H1 (cell line): Measurements from ENCODE around the gene SERPINA12. TPM values are rescaled to one million over a fixed set of nuclear protein-coding genes. Genes with fewer than 3 reads are reported as not detected.

Source experiments
- CTCF ChIA-PET: fragments of 300-600 bp; sonication (Branson Sonifier 250); formaldehyde crosslinking; loops from one replicate; lab custom pipeline; 2021; ENCODE audit not compliant: partially characterized antibody; lab: Charles Lee
- POLR2A ChIA-PET: fragments of 300-600 bp; sonication (Branson Sonifier 250); formaldehyde crosslinking; loops from one replicate; lab custom pipeline; 2021; ENCODE audit warnings: inconsistent platforms; ENCODE audit not compliant: partially characterized antibody; lab: Charles Lee
- DNase-seq, 2 experiments: peaks; one replicate each; pipeline versions ENCODE4 v3.0.0 to v3.0.0-alpha.2; 2010 to 2022; ENCODE audit warnings: low spot score in 2 of 2, low read depth in 1 of 2, mixed read lengths in 1 of 2
- FAIRE-seq: peaks from 2 replicates; lab custom pipeline; 2011; peaks lifted over from hg19 to GRCh38; lab: Jason Lieb, UNC
- H2AFZ ChIP-seq: 2 replicates; pipeline ENCODE4 v1.8.1; 2012; ENCODE audit warnings: low read length, inconsistent platforms
- H2AK5ac ChIP-seq: 2 replicates; pipeline ENCODE4 v1.6.1; 2013; ENCODE audit warnings: low read depth, low read length
- H2BK120ac ChIP-seq: replicated peaks from 2 replicates; pipeline ENCODE3; 2013; ENCODE audit warnings: low read depth, low read length, inconsistent platforms
- H2BK12ac ChIP-seq: 2 replicates; pipeline ENCODE4 v1.6.1; 2013; ENCODE audit warnings: low read depth, low read length
- H2BK15ac ChIP-seq: 2 replicates; pipeline ENCODE4 v1.6.1; 2013; ENCODE audit warnings: low read length
- H2BK20ac ChIP-seq: 2 replicates; pipeline ENCODE4 v1.6.1; 2013; ENCODE audit warnings: low read length
- H2BK5ac ChIP-seq: 2 replicates; pipeline ENCODE4 v1.6.1; 2013; ENCODE audit warnings: low read depth, low read length
- H3K14ac ChIP-seq: 2 replicates; pipeline ENCODE4 v1.6.1; 2013; ENCODE audit warnings: inconsistent platforms; ENCODE audit not compliant: insufficient read length
- H3K18ac ChIP-seq: 2 replicates; pipeline ENCODE4 v1.6.1; 2013; ENCODE audit warnings: low read length; ENCODE audit errors: extremely low read depth
- H3K23ac ChIP-seq: 2 replicates; pipeline ENCODE4 v1.6.1; 2013; ENCODE audit warnings: inconsistent platforms; ENCODE audit not compliant: insufficient read length
- H3K23me2 ChIP-seq: 2 replicates; pipeline ENCODE4 v1.6.1; 2013; ENCODE audit warnings: low read depth, low read length
- H3K27ac ChIP-seq: 2 replicates; pipeline ENCODE4 v1.6.1; 2011; ENCODE audit warnings: low read depth, low read length, inconsistent platforms
- H3K27me3 ChIP-seq, 4 experiments: replicated peaks in 1 of 4; 1 replicate in 1 of 4; 2 replicates in 3 of 4; pipeline versions ENCODE4 v1.6.1 to v1.8.1; 2011 to 2013; ENCODE audit warnings: low read length in 3 of 4, mild to moderate bottlenecking in 3 of 4, inconsistent platforms in 2 of 4, mixed read lengths in 2 of 4, moderate library complexity in 1 of 4; ENCODE audit not compliant: control insufficient read depth in 3 of 4, insufficient read depth in 3 of 4; ENCODE audit errors: extremely low read depth in 1 of 4
- H3K36me3 ChIP-seq, 4 experiments: 2 replicates each; pipeline versions ENCODE4 v1.6.1 to v1.8.1; 2011 to 2013; ENCODE audit warnings: mild to moderate bottlenecking in 4 of 4, low read length in 3 of 4, moderate library complexity in 2 of 4, control low read depth in 1 of 4, inconsistent platforms in 1 of 4; ENCODE audit not compliant: insufficient read depth in 4 of 4, control insufficient read depth in 2 of 4
- H3K4ac ChIP-seq: replicated peaks from 2 replicates; pipeline ENCODE3; 2013; ENCODE audit warnings: low read length, low read depth, mixed read lengths, inconsistent platforms; ENCODE audit not compliant: insufficient read length
- H3K4me1 ChIP-seq, 4 experiments: replicated peaks in 1 of 4; 1 replicate in 1 of 4; 2 replicates in 3 of 4; pipeline versions ENCODE4 v1.6.1 to v1.8.1; 2011 to 2013; ENCODE audit warnings: low read length in 3 of 4, inconsistent platforms in 2 of 4, mixed read lengths in 1 of 4; ENCODE audit not compliant: insufficient read depth in 4 of 4, control insufficient read depth in 3 of 4
- H3K4me2 ChIP-seq, 2 experiments: 2 replicates each; pipeline versions ENCODE4 v1.6.1 to v1.8.1; 2011 to 2013; ENCODE audit warnings: low read depth in 2 of 2, low read length in 2 of 2, control low read depth in 1 of 2, inconsistent platforms in 1 of 2, mild to moderate bottlenecking in 1 of 2; ENCODE audit not compliant: insufficient read depth in 1 of 2
- H3K4me3 ChIP-seq, 4 experiments: fragments of 200-600, 300-600 bp in 1 of 4; sonication (generic), shearing (Covaris generic), sonication (Bioruptor Twin) in 1 of 4; 2 replicates each; pipeline versions ENCODE4 v1.5.1 to v1.8.1; 2011 to 2016; ENCODE audit warnings: low read length in 4 of 4, low read depth in 3 of 4, control low read depth in 2 of 4, inconsistent platforms in 2 of 4, mild to moderate bottlenecking in 2 of 4, mixed read lengths in 1 of 4, moderate library complexity in 1 of 4; ENCODE audit not compliant: insufficient read depth in 2 of 4; ENCODE audit errors: extremely low read depth in 1 of 4
- H3K56ac ChIP-seq: replicated peaks from 2 replicates; pipeline ENCODE3; 2013; ENCODE audit warnings: low read depth, mild to moderate bottlenecking, mixed read lengths, low read length, inconsistent platforms; ENCODE audit not compliant: insufficient read length
- H3K79me1 ChIP-seq: 2 replicates; pipeline ENCODE4 v1.6.1; 2013; ENCODE audit warnings: low read depth, low read length, control low read depth
- H3K79me2 ChIP-seq, 2 experiments: 2 replicates each; pipeline versions ENCODE4 v1.6.1 to v1.8.1; 2012 to 2013; ENCODE audit warnings: low read length in 2 of 2, mild to moderate bottlenecking in 2 of 2, inconsistent platforms in 1 of 2; ENCODE audit not compliant: insufficient read depth in 2 of 2, control insufficient read depth in 1 of 2
- H3K9ac ChIP-seq, 4 experiments: replicated peaks in 1 of 4; 1 replicate in 1 of 4; 2 replicates in 3 of 4; pipeline versions ENCODE4 v1.6.1 to v1.8.1; 2011 to 2013; ENCODE audit warnings: low read depth in 3 of 4, low read length in 3 of 4, control low read depth in 2 of 4, mild to moderate bottlenecking in 2 of 4, moderate library complexity in 2 of 4, inconsistent platforms in 1 of 4; ENCODE audit errors: extremely low read depth in 1 of 4
- H3K9me3 ChIP-seq, 2 experiments: 2 replicates each; pipeline versions ENCODE4 v1.6.1 to v1.8.1; 2012 to 2013; ENCODE audit warnings: mild to moderate bottlenecking in 2 of 2, moderate library complexity in 2 of 2, control low read depth in 1 of 2, inconsistent platforms in 1 of 2, low read depth in 1 of 2, low read length in 1 of 2, mixed read lengths in 1 of 2; ENCODE audit not compliant: insufficient read depth in 2 of 2
- H4K20me1 ChIP-seq, 2 experiments: replicated peaks in 1 of 2; 2 replicates each; pipeline versions ENCODE3 to v1.8.1; 2011 to 2013; ENCODE audit warnings: inconsistent platforms in 2 of 2, low read length in 2 of 2, mild to moderate bottlenecking in 1 of 2; ENCODE audit not compliant: insufficient read depth in 2 of 2, control insufficient read depth in 1 of 2
- H4K5ac ChIP-seq: 2 replicates; pipeline ENCODE4 v1.6.1; 2013; ENCODE audit warnings: low read length, low read depth, mixed read lengths, inconsistent platforms; ENCODE audit not compliant: insufficient read length
- H4K8ac ChIP-seq: 2 replicates; pipeline ENCODE4 v1.8.0; 2013; ENCODE audit warnings: mild to moderate bottlenecking, moderate library complexity, low read length, inconsistent platforms; ENCODE audit not compliant: insufficient read depth; ENCODE audit errors: extremely low read depth
- H4K91ac ChIP-seq: replicated peaks from 2 replicates; pipeline ENCODE3; 2013; ENCODE audit warnings: low read length, mixed read lengths, inconsistent platforms; ENCODE audit not compliant: insufficient read length
- ASH2L ChIP-seq: fragments of 200-600, 300-600 bp; sonication (generic); IDR thresholded peaks from one replicate; pipeline ENCODE4 v1.7.1; 2017; ENCODE audit warnings: low read length
- BACH1 ChIP-seq: IDR thresholded peaks from 2 replicates; pipeline ENCODE4 v1.6.1; 2012; ENCODE audit warnings: low read length, improper control_type of control experiment
- BCL11A ChIP-seq, 2 experiments: IDR thresholded peaks; one replicate each; pipeline ENCODE4 v1.6.1; 2011; ENCODE audit warnings: low read depth in 2 of 2, low read length in 2 of 2, mild to moderate bottlenecking in 2 of 2
- GABPA ChIP-seq: IDR thresholded peaks from 2 replicates; pipeline ENCODE4 v1.6.1; 2011; ENCODE audit warnings: mild to moderate bottlenecking, low read length, moderate library complexity, borderline replicate concordance; ENCODE audit not compliant: insufficient read depth
- HDAC2 ChIP-seq, 2 experiments: fragments of 300-600 bp in 1 of 2; sonication (generic) in 1 of 2; IDR thresholded peaks; 2 replicates each; pipeline ENCODE4 v1.6.1; 2011 to 2012; ENCODE audit warnings: low read depth in 2 of 2, low read length in 2 of 2, mild to moderate bottlenecking in 2 of 2, moderate library complexity in 2 of 2, borderline replicate concordance in 1 of 2, inconsistent platforms in 1 of 2
- HDAC6 ChIP-seq: IDR thresholded peaks from one replicate; pipeline ENCODE4 v1.7.1; 2012; ENCODE audit warnings: low read depth, mild to moderate bottlenecking, inconsistent platforms, low read length, moderate library complexity
- JUN ChIP-seq: IDR thresholded peaks from 2 replicates; pipeline ENCODE4 v1.6.1; 2011; ENCODE audit warnings: low read depth, mild to moderate bottlenecking, improper control_type of control experiment, low read length
- KDM1A ChIP-seq: fragments of 200-600, 300-600 bp; sonication (generic); IDR thresholded peaks from 2 replicates; pipeline ENCODE4 v1.7.1; 2016; ENCODE audit warnings: mild to moderate bottlenecking, low read length, borderline replicate concordance
- MAX ChIP-seq: IDR thresholded peaks from 2 replicates; pipeline ENCODE4 v1.6.1; 2012; ENCODE audit warnings: inconsistent platforms
- SIRT6 ChIP-seq: IDR thresholded peaks from one replicate; pipeline ENCODE4 v1.7.1; 2012; ENCODE audit warnings: low read length, inconsistent platforms
- SRF ChIP-seq: IDR thresholded peaks from 2 replicates; pipeline ENCODE4 v1.6.1; 2011; ENCODE audit warnings: mild to moderate bottlenecking, low read depth, low read length, moderate library complexity
- SUZ12 ChIP-seq: fragments of 200-600 bp; sonication (generic); IDR thresholded peaks from 2 replicates; pipeline ENCODE4 v1.6.1; 2012; ENCODE audit warnings: mild to moderate bottlenecking, inconsistent platforms, low read length, moderate library complexity, mixed read lengths
- TAF1 ChIP-seq: IDR thresholded peaks from 2 replicates; pipeline ENCODE4 v1.6.1; 2011; ENCODE audit warnings: mild to moderate bottlenecking, low read depth, low read length
- TBP ChIP-seq: IDR thresholded peaks from 2 replicates; pipeline ENCODE4 v1.6.1; 2011; ENCODE audit warnings: low read depth, low read length, improper control_type of control experiment
- ZNF274 ChIP-seq: IDR thresholded peaks from 2 replicates; pipeline ENCODE4 v1.7.0; 2012; ENCODE audit warnings: low read length, borderline replicate concordance; ENCODE audit errors: extremely low read depth
- WGBS, 2 experiments: shearing (Covaris generic) in 1 of 2; methylation state at CpG; one replicate each; pipeline versions ENCODE4 v1.1.6 to v1.1.7; 2013 to 2015; ENCODE audit warnings: low lambda C conversion rate in 2 of 2, mixed read lengths in 2 of 2, inconsistent platforms in 1 of 2, low coverage in 1 of 2, missing lambda C conversion rate in 1 of 2; ENCODE audit not compliant: insufficient replicate concordance in 2 of 2, insufficient coverage in 1 of 2, insufficient read length in 1 of 2; ENCODE audit errors: extremely low coverage in 1 of 2, missing lambda C conversion rate in 1 of 2; 5-methylcytosine and 5-hydroxymethylcytosine counted together
- polyA plus RNA-seq, 7 experiments: library from polyadenylated mRNA; depleted of rRNA in 3 of 7; stranded (reverse) in 5 of 7; unstranded in 2 of 7; fragments of >200 nt in 5 of 7; fragments of 200-250 nt in 2 of 7; gene quantifications; 1 replicate in 5 of 7; 2 replicates in 1 of 7; 4 replicates in 1 of 7; pipeline versions ENCODE4 v1.2.1 to v1.2.3, GENCODE V29; 2011 to 2013; ENCODE audit warnings: missing spikeins in 2 of 7, mixed read lengths in 2 of 7
- total RNA-seq: library from RNA; stranded (reverse); fragmentation: NEBNext Ultra II Directional; extraction: Animal tissue kit (Norgen Biotek cat#: 25700); gene quantifications from 2 replicates; pipeline ENCODE4 v1.2.1, GENCODE V29; 2021

Gene SERPINA12
- total and polyA plus RNA-seq, 2 of the 8 experiments (the other 6 are each of a cell fraction or from before 2014, with no cell fraction given) = not detected

- CTCF ChIA-PET = interaction anchor here (0.9 to 2.7 kb wide), 4 partner anchors 9 to 191 kb away, joined by 3 to 23 read pairs (median 4); partner anchors contain the start of gene SERPINA2
- Histone ChIP-seq H3K79me1 (no peaks in the 10 kb centered on the region), H4K8ac (no peak overlapping the region), H3K18ac (no peak overlapping the region), H2BK5ac (no peak overlapping the region), H2BK15ac (no peak overlapping the region), H3K9me3 (no peaks in the 10 kb centered on the region), H3K79me2 (no peaks in the 10 kb centered on the region), H4K5ac (no peak overlapping the region), H2AK5ac (no peak overlapping the region), H3K27ac (no peak overlapping the region), H3K4me1 (no peaks in the 10 kb centered on the region), H3K23ac (no peak overlapping the region), H2BK120ac (no peak overlapping the region), H3K4me2 (no peak overlapping the region), H2BK12ac (no peak overlapping the region), H4K20me1 (no peaks in the 10 kb centered on the region), H3K27me3 (no peaks in the 10 kb centered on the region), H3K4me3 (no peak overlapping the region), H3K56ac (no peak overlapping the region), H3K14ac (no peak overlapping the region), H4K91ac (no peak overlapping the region), H3K4ac (no peak overlapping the region), H3K23me2 (no peaks in the 10 kb centered on the region), H3K9ac (no peak overlapping the region), H2BK20ac (no peak overlapping the region), H3K36me3 (no peaks in the 10 kb centered on the region), H2AFZ (no peak overlapping the region)
- POLR2A ChIA-PET = no interaction called here
- DNase-seq (no peak), FAIRE-seq (no peak)
- WGBS, 2 experiments = 100% methylated on average over 1 of the region's 1 CpG; no CpG with 5 or more reads in 1 of the 2 experiments
- TF ChIP-seq ZNF274 (no peak), SRF (no peak), SIRT6 (no peak), JUN (no peak), ASH2L (no peak), HDAC2 (IDR thresholded peaks at IDR 0.05; ENCODE audit: borderline replicate concordance in 1 of 2, low read depth in 2 of 2, low read length in 2 of 2) (no peak), SUZ12 (no peak), KDM1A (no peak), BACH1 (no peak), MAX (no peak), BCL11A (IDR thresholded peaks at IDR 0.05; ENCODE audit: low read depth in 2 of 2, low read length in 2 of 2) (no peak), HDAC6 (no peak), TAF1 (no peak), GABPA (no peak), TBP (no peak)
Observed at GRCh38 chr14:94557327-94557726, 48.1 kb upstream of the SERPINA12 start.
